ENCODE results near the gene SEC22C.
"Not testable (repeated sequence)": the region's sequence is repeated elsewhere in the genome, so short reads cannot be mapped to it uniquely, and the experiment has no call there.

Gene SEC22C

DNA sequence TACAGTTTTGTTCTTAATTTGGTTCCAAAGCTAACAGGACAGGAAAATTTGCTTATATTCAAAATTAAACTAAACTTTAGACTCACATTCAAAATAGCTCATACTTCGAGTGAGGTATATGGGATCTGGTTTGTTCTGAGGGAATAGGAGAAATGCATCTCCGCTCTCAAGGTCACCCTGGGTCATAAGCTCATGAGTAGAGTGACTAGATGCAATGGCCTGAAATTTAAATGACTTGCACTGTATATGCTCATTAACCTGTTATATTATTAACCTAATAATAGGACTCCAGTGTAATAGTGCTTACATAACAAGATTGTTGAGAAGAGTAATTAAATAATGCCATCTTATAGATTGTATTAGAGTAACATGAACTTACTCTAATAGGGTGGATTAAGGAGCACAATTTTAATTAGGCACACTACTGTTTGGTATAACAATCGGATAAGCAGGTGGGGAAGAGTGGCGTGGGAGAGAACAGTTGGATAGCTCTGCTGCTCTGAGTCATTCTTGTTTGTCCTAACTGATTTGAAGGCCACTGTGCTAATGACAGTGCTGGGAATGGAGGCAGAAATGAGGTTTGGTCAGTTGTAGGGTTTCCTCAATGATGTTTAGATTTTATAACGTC is 23.9 kb upstream of the SEC22C start:
- no peak for DNase-seq (ENCODE audit: low read depth)
- H3K4me3 ChIP-seq (ENCODE audit: low read depth, low read length), result no peak overlapping the region
- TF ChIP-seq, protein P1, sequence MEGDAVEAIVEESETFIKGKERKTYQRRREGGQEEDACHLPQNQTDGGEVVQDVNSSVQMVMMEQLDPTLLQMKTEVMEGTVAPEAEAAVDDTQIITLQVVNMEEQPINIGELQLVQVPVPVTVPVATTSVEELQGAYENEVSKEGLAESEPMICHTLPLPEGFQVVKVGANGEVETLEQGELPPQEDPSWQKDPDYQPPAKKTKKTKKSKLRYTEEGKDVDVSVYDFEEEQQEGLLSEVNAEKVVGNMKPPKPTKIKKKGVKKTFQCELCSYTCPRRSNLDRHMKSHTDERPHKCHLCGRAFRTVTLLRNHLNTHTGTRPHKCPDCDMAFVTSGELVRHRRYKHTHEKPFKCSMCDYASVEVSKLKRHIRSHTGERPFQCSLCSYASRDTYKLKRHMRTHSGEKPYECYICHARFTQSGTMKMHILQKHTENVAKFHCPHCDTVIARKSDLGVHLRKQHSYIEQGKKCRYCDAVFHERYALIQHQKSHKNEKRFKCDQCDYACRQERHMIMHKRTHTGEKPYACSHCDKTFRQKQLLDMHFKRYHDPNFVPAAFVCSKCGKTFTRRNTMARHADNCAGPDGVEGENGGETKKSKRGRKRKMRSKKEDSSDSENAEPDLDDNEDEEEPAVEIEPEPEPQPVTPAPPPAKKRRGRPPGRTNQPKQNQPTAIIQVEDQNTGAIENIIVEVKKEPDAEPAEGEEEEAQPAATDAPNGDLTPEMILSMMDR (IDR thresholded peaks at IDR 0.05; ENCODE audit: insufficient read depth, low read depth, low read length, missing control alignments), result no peak

DNA sequence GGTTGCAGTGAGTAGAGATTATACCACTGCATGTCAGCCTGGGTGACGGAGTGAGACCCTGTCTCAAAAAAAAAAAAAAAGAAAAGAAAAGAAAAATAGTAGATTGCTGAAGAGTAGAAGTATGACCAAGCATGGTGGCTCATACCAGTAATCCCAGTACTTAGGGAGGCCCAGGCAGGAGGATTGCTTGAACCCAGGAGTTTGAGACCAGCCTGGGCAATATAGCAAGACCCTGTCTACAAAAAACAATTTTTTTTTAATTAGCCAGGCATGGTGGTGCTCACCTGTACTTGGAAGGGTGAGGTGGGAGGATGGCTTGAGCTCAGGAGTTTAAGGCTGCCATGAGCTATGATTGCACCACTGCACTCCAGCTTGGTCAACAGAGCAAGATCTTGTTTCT is 21.2 kb upstream of the SEC22C start:
- DNase-seq (ENCODE audit: low read depth), result no peak
- H3K4me3 ChIP-seq (ENCODE audit: low read depth, low read length), result no peak overlapping the region
- TF ChIP-seq, protein P1 (IDR thresholded peaks at IDR 0.05; ENCODE audit: insufficient read depth, low read depth, low read length, missing control alignments), result no peak

DNA sequence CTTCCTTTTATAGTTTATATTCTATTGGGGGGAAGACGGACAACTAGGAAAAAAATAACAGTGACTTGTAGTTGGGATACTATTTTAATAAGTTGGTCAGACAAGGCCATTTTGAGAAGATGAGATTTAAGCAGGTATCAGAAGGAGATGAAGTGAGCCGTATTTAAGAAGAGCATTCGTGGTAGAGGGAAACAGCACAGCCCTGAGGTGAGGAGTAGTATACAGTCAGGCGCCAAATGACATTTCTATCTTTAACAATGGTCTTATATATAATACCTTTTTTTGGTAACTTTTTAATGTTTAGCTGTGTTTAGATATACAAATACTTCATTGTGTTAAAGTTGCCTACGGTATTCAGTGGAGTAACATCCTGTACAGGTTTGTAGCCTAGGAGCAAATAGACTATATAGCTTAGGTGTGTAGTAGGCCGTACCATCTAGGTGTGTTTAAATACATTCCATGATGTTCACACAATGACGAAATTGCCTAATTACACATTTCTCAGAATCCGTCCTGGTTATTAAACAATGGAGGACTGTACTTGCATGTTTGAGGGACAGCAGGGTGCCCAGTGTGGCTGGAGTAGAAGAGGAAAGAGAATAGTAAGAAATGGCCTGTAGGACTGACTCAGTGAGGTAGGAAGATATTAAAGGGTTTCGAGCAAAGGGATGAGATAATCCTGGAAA is 20.3 kb upstream of the SEC22C start:
- TF ChIP-seq, protein P1 (IDR thresholded peaks at IDR 0.05; ENCODE audit: insufficient read depth, low read depth, low read length, missing control alignments), result no peak
- peak; percentile 52 for DNase-seq (ENCODE audit: low read depth)
- peak overlapping the region; percentile 96 for H3K4me3 ChIP-seq (ENCODE audit: low read depth, low read length)

DNA sequence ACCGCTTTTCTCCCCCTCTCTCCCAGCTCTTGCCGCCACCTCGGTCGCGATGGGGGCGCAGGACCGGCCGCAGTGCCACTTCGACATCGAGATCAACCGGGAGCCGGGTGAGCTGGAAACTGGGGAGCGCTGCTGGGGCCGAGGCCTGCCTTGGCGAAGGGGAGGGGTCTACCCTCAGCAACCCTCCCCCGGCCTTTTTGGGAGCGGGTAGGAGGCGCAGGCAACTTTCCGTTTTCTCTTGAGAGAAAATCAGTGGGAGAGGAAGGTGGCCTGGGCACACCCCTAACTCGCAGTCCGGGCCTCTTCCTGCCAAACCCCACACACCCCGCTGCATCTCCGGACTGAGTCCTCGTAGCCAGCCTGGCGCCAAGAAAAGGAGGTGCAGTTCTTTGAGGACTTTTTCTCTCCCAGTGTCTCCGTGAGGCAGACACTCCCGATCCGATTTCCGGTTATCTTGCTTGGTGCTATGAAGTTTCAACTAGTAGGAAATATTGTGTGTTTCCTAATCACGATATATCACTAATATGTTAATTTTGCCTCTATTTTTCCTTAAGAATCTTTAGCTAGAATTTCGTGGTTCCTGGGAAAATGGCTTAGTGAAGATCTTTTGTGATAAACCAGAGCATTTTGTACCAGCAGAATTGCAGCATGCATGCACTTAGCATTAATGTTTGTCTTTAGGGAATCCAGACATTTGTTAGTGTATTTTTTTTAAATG is 19.4 kb upstream of the SEC22C start:
- DNase-seq (ENCODE audit: low read depth), result peak; percentile 82
- peak overlapping the region; percentile 96 for H3K4me3 ChIP-seq (ENCODE audit: low read depth, low read length)
- TF ChIP-seq, protein P1 (IDR thresholded peaks at IDR 0.05; ENCODE audit: insufficient read depth, low read depth, low read length, missing control alignments), result no peak

DNA sequence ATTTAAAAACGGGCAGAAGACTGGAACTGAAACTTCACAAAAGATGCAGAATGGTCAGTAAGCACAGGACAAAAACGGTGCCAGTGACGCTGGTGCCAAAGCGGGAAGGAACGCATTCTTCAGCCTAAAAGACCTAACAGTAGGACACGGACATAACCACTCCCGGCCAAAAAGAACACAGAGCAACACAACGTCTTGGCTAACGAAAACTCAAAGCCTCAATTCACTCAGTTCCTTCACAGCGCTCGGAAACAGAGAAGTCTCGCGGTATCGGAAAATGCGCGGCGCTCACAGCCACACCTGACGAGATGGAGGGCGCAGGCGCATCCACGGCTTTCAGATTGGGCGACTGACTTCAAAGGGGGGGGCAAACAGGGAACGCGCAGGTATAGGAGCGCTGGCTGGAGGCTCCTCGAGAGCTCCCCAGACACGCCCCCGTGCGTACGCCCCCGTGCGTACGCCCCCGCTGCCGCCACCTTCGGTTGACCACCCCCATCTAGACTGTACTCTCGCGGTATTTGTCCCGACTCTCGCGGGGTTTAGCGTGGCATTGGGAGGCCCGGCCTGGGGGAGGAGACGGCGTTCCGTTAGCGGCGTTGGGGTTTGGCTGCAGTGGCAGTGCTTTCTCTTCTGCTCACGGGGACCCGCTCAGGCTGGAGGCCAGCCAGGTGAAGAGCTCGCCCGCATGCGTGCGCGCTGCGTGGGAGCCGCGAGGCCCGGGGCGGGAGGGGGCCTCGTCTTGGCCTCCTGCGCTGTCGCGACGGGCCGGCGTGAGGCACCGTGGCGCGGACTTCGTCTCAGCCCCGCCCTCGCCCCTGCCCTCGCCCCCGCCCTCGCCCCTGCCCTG is 18.6 kb upstream of the SEC22C start, which contains the start of gene NKTR:
NKTR (plus strand) TSS at position 576 of the 847 bp plus-strand sequence. CDS start 321 bp downstream, outside the sequence.
- TF ChIP-seq, protein P1 (IDR thresholded peaks at IDR 0.05; ENCODE audit: insufficient read depth, low read depth, low read length, missing control alignments), result no peak
- DNase-seq (ENCODE audit: low read depth), result peak; percentile 100
- H3K4me3 ChIP-seq (ENCODE audit: low read depth, low read length), result peak within 1 kb of the TSS; percentile 96

DNA sequence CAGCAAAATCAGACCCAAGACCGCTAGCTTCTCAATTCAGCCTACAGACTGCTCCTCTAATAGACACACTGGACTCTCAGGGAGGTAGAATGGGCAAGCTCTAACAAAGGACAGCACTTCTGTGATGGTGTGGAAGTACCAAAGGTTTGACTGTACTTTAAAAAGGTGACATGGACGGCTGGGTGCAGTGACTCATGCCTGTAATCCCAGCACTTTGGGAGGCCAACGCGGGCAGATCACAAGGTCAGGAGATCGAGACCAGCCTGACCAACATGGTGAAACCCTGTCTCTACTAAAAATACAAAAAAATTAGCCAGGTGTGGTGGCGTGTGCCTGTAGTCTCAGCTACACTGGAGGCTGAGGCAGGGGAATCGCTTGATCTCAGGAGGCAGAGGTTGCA is 15.3 kb upstream of the SEC22C start:
- not testable (repeated sequence) for DNase-seq (ENCODE audit: low read depth); H3K4me3 ChIP-seq (ENCODE audit: low read depth, low read length)
